ENCODE data around the gene ITPK1. TPM values are rescaled to one million over a fixed set of nuclear protein-coding genes. Genes with fewer than 3 reads are reported as not detected.

The ITPK1 gene
- total RNA-seq, 3 donors from 2014 or later (not counting 1 experiment from before 2014, with no cell fraction given), result 73.2 to 74.8 (median 74.4) TPM

DNA sequence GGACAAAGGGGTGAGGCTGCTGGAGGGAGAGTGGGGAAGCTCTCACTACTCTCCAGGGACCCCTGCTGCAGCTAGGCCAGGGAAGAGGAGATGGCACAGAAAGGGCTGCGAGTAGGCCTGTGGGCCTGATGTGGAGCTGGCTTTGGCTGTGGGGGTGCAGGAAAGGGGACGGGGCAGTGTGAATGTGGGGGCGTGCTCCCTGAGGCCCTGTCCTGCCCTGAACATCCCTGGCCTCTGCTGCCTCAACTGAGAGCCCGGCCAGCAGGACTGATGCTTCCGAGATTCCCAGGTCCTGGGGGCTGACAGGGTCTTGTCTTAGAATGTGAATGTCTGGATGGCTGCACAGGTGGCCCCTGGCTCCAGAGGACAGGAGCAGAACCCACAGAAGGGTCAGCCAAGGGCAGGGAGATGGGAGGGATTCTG is 128.6 kb downstream of the ITPK1 start:
- 96% methylated on average over 5 of the region's 5 CpGs for WGBS (ENCODE audit: insufficient coverage)
- Mint-ChIP-seq H3K9me3 (no peaks in the 10 kb centered on the region), H3K4me1 (peaks cover 18 to 27% of the 10 kb centered on the region in 2 donors), H3K27me3 (ENCODE audit: low read depth in 2 of 2) (no peaks in the 10 kb centered on the region), H3K36me3 (no peaks in the 10 kb centered on the region), H3K27ac (no peak overlapping the region), H3K4me3 (no peak overlapping the region)
- ATAC-seq (no peak), DNase-seq (no peak)
- H3K4me3 ChIP-seq (ENCODE audit: low read length), result no peak overlapping the region
- no peaks in the 10 kb centered on the region for H3K9me3 ChIP-seq (ENCODE audit: control insufficient read depth, insufficient read depth, low read length)
- TF ChIP-seq, protein P1, sequence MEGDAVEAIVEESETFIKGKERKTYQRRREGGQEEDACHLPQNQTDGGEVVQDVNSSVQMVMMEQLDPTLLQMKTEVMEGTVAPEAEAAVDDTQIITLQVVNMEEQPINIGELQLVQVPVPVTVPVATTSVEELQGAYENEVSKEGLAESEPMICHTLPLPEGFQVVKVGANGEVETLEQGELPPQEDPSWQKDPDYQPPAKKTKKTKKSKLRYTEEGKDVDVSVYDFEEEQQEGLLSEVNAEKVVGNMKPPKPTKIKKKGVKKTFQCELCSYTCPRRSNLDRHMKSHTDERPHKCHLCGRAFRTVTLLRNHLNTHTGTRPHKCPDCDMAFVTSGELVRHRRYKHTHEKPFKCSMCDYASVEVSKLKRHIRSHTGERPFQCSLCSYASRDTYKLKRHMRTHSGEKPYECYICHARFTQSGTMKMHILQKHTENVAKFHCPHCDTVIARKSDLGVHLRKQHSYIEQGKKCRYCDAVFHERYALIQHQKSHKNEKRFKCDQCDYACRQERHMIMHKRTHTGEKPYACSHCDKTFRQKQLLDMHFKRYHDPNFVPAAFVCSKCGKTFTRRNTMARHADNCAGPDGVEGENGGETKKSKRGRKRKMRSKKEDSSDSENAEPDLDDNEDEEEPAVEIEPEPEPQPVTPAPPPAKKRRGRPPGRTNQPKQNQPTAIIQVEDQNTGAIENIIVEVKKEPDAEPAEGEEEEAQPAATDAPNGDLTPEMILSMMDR (IDR thresholded peaks at IDR 0.05), result no peak
- H3K27me3 ChIP-seq (ENCODE audit: control insufficient read depth, insufficient read depth, low read length), result no peaks in the 10 kb centered on the region
- no peak overlapping the region for H3K27ac ChIP-seq (ENCODE audit: low read length)
- H3K36me3 ChIP-seq (ENCODE audit: control insufficient read depth, insufficient read depth, low read length), result peaks cover 4% of the 10 kb centered on the region
- no peaks in the 10 kb centered on the region for H3K4me1 ChIP-seq (ENCODE audit: control insufficient read depth, insufficient read depth, low read length)
- intact Hi-C loops (cut with micrococcal nuclease), result no loop called here

DNA sequence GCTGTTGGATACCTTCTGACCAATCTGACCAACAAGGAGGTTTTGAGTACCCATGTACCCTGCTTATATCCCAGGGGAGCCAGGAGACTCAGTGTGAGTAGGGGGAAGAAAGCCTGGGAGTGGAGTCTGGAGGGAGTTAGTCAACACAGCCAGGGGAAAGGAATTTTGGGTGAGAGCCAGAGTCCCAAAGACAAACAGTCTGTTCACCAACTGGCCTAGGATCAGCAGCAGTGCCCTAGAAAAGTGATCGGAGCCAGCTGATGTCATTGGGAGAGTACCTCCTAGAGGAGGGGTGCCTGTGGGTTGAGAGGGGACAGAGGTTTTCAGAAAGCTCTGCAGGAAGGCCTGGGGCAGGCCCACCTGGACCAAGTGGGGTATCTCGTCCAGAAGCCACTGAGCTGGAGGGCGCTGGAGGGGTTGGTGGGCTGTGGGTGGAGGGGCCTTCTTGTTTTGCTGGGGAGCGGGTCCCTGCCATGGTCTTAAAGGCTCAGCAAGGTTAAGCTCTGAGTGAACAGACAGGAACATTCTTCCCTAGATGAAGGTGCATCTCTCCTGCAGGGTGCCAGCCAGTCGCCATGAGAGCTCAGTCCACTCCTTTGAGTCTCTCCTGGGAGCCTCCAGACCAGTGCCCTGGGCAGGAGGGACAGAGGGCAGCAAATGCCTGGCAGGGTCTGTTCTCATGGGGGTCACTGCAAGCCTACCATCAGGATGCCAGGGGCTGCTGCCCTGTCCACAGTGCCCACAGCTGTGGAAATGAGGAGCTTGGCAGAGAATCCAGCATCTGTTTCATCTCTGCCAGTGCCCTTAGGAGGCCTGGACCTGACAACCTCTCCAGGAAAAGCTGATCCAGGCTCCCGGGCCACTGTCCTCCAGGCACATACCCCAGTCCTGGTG is 129.2 kb downstream of the ITPK1 start:
- TF ChIP-seq, protein P1 (IDR thresholded peaks at IDR 0.05), result no peak
- H3K9me3 Mint-ChIP-seq, result no peaks in the 10 kb centered on the region
- Histone ChIP-seq H3K27ac (ENCODE audit: low read length) (no peak overlapping the region), H3K4me3 (ENCODE audit: low read length) (no peak overlapping the region), H3K36me3 (ENCODE audit: control insufficient read depth, insufficient read depth, low read length) (peaks cover 4% of the 10 kb centered on the region), H3K9me3 (ENCODE audit: control insufficient read depth, insufficient read depth, low read length) (no peaks in the 10 kb centered on the region), H3K27me3 (ENCODE audit: control insufficient read depth, insufficient read depth, low read length) (no peaks in the 10 kb centered on the region), H3K4me1 (ENCODE audit: control insufficient read depth, insufficient read depth, low read length) (no peaks in the 10 kb centered on the region)
- H3K27ac Mint-ChIP-seq, result peak overlapping the region in 1 of 2 donors; percentile 51
- WGBS (ENCODE audit: insufficient coverage), result 95% methylated on average over 6 of the region's 6 CpGs
- H3K4me1 Mint-ChIP-seq, result peaks cover 21 to 28% of the 10 kb centered on the region in 2 donors
- intact Hi-C loops (cut with micrococcal nuclease), result no loop called here
- no peak for DNase-seq
- no peaks in the 10 kb centered on the region for H3K27me3 Mint-ChIP-seq (ENCODE audit: low read depth in 2 of 2)
- H3K36me3 Mint-ChIP-seq, result no peaks in the 10 kb centered on the region
- no peak overlapping the region for H3K4me3 Mint-ChIP-seq
- ATAC-seq, result no peak

GRCh38 chr14:92985521-92985920 is 130.2 kb downstream of the ITPK1 start:
- ATAC-seq, result no peak
- Histone ChIP-seq H3K4me1 (ENCODE audit: control insufficient read depth, insufficient read depth, low read length) (no peaks in the 10 kb centered on the region), H3K36me3 (ENCODE audit: control insufficient read depth, insufficient read depth, low read length) (no peaks in the 10 kb centered on the region), H3K27ac (ENCODE audit: low read length) (no peak overlapping the region), H3K4me3 (ENCODE audit: low read length) (no peak overlapping the region), H3K9me3 (ENCODE audit: control insufficient read depth, insufficient read depth, low read length) (no peaks in the 10 kb centered on the region), H3K27me3 (ENCODE audit: control insufficient read depth, insufficient read depth, low read length) (no peaks in the 10 kb centered on the region)
- Mint-ChIP-seq H3K9me3 (no peaks in the 10 kb centered on the region), H3K36me3 (no peaks in the 10 kb centered on the region), H3K4me1 (peaks cover 28 to 31% of the 10 kb centered on the region in 2 donors), H3K27me3 (ENCODE audit: low read depth in 2 of 2) (no peaks in the 10 kb centered on the region), H3K27ac (peak overlapping the region in 1 of 2 donors; percentile 51), H3K4me3 (no peak overlapping the region)
- intact Hi-C loops (cut with micrococcal nuclease), result no loop called here
- TF ChIP-seq, protein P1 (IDR thresholded peaks at IDR 0.05), result no peak
- no peak for DNase-seq
- 98% methylated on average over 4 of the region's 4 CpGs for WGBS (ENCODE audit: insufficient coverage)
